ENCODE results near the gene SPACA9. TPM values are rescaled to one million over a fixed set of nuclear protein-coding genes. Genes with fewer than 3 reads are reported as not detected.

Gene SPACA9
- total and polyA plus RNA-seq, 9 donors, result 1.7 to 4.0 (median 2.4) TPM

GRCh38 chr9:132877824-132878694, 639 bp upstream of the SPACA9 start, which contains the start of gene AK8:
Gene AK8 (minus strand): TSS chr9:132878284. CDS start chr9:132878255, 29 bp downstream.
- under 1% methylated on average over 83 of the region's 89 CpGs for WGBS (ENCODE audit: insufficient coverage)
- DNase-seq, result peak; percentile 89
- Histone ChIP-seq H3K36me3 (ENCODE audit: control insufficient read depth, insufficient read depth, low read length) (no peaks in the 10 kb centered on the region), H3K4me1 (ENCODE audit: control insufficient read depth, insufficient read depth, low read length) (peaks cover 12% of the 10 kb centered on the region), H3K4me3 (ENCODE audit: low read length) (peak within 1 kb of the TSS; percentile 86), H3K27me3 (ENCODE audit: control insufficient read depth, insufficient read depth, low read length) (no peaks in the 10 kb centered on the region), H3K9me3 (replicated peaks; ENCODE audit: control insufficient read depth, low read depth, low read length) (no peaks in the 10 kb centered on the region), H3K27ac (ENCODE audit: low read length) (peak within 1 kb of the TSS; percentile 89)

- H3K27me3 ChIP-seq (ENCODE audit: control insufficient read depth, insufficient read depth, low read length), result no peaks in the 10 kb centered on the region
- H3K4me1 ChIP-seq (ENCODE audit: control insufficient read depth, insufficient read depth, low read length), result peaks cover 12% of the 10 kb centered on the region
- WGBS (ENCODE audit: insufficient coverage), result 86% methylated on average over 3 of the region's 6 CpGs
- peak overlapping the region; percentile 89 for H3K27ac ChIP-seq (ENCODE audit: low read length)
- peak overlapping the region; percentile 86 for H3K4me3 ChIP-seq (ENCODE audit: low read length)
- H3K9me3 ChIP-seq (replicated peaks; ENCODE audit: control insufficient read depth, low read depth, low read length), result no peaks in the 10 kb centered on the region
- no peaks in the 10 kb centered on the region for H3K36me3 ChIP-seq (ENCODE audit: control insufficient read depth, insufficient read depth, low read length)
- no peak for DNase-seq
Measured at GRCh38 chr9:132879457-132880323, 992 bp downstream of the SPACA9 start.

GRCh38 chr9:132880324-132880661, 1.6 kb downstream of the SPACA9 start:
- Histone ChIP-seq H3K27ac (ENCODE audit: low read length) (no peak overlapping the region), H3K9me3 (replicated peaks; ENCODE audit: control insufficient read depth, low read depth, low read length) (no peaks in the 10 kb centered on the region), H3K4me1 (ENCODE audit: control insufficient read depth, insufficient read depth, low read length) (peaks cover 12% of the 10 kb centered on the region), H3K27me3 (ENCODE audit: control insufficient read depth, insufficient read depth, low read length) (no peaks in the 10 kb centered on the region), H3K36me3 (ENCODE audit: control insufficient read depth, insufficient read depth, low read length) (no peaks in the 10 kb centered on the region), H3K4me3 (ENCODE audit: low read length) (no peak overlapping the region)
- no peak for DNase-seq
- WGBS (ENCODE audit: insufficient coverage), result 72% methylated on average over 6 of the region's 7 CpGs

DNA sequence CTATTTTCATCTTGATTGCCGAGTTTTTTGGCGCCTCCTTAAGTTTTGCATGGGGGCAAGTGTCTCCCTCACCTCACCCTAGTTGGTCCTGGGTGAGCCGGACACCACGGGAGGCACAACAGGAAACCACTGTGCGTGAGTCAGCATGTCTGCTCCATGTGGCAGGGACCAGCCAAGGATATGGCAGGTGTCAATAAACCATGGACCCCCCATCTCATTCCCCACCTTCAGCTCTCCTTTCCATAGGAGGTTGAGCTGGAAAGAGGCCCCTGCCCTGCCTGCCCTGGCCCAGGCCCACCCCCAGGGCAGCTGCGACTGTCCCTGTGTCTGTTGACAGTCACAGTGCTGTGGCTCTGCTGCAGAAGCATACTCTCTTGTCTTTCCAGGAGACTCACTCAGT, 3.1 kb downstream of the SPACA9 start:
- Histone ChIP-seq H3K4me3 (ENCODE audit: low read length) (no peak overlapping the region), H3K27me3 (ENCODE audit: control insufficient read depth, insufficient read depth, low read length) (no peaks in the 10 kb centered on the region), H3K9me3 (replicated peaks; ENCODE audit: control insufficient read depth, low read depth, low read length) (no peaks in the 10 kb centered on the region), H3K36me3 (ENCODE audit: control insufficient read depth, insufficient read depth, low read length) (no peaks in the 10 kb centered on the region), H3K27ac (ENCODE audit: low read length) (no peak overlapping the region), H3K4me1 (ENCODE audit: control insufficient read depth, insufficient read depth, low read length) (peaks cover 12% of the 10 kb centered on the region)
- no peak for DNase-seq
- WGBS (ENCODE audit: insufficient coverage), result 77% methylated on average over 5 of the region's 6 CpGs

GRCh38 chr9:132882616-132883015, 3.9 kb downstream of the SPACA9 start:
- DNase-seq, result no peak
- WGBS (ENCODE audit: insufficient coverage), result 42% methylated on average over 1 of the region's 6 CpGs
- H3K4me3 ChIP-seq (ENCODE audit: low read length), result no peak overlapping the region

GRCh38 chr9:132883349-132884294, 4.9 kb downstream of the SPACA9 start:
- no peak overlapping the region for H3K27ac ChIP-seq (ENCODE audit: low read length)
- H3K9me3 ChIP-seq (replicated peaks; ENCODE audit: control insufficient read depth, low read depth, low read length), result no peaks in the 10 kb centered on the region
- H3K4me3 ChIP-seq (ENCODE audit: low read length), result no peak overlapping the region
- H3K27me3 ChIP-seq (ENCODE audit: control insufficient read depth, insufficient read depth, low read length), result no peaks in the 10 kb centered on the region
- peaks cover 4% of the 10 kb centered on the region for H3K4me1 ChIP-seq (ENCODE audit: control insufficient read depth, insufficient read depth, low read length)
- H3K36me3 ChIP-seq (ENCODE audit: control insufficient read depth, insufficient read depth, low read length), result no peaks in the 10 kb centered on the region
- 88% methylated on average over 16 of the region's 27 CpGs for WGBS (ENCODE audit: insufficient coverage)
- no peak for DNase-seq

More at GRCh38 chr9:132882616-132883015, 3.9 kb downstream of the SPACA9 start:
- peaks cover 9% of the 10 kb centered on the region for H3K4me1 ChIP-seq (ENCODE audit: control insufficient read depth, insufficient read depth, low read length)
- H3K27me3 ChIP-seq (ENCODE audit: control insufficient read depth, insufficient read depth, low read length), result no peaks in the 10 kb centered on the region
- no peak overlapping the region for H3K27ac ChIP-seq (ENCODE audit: low read length)
- no peaks in the 10 kb centered on the region for H3K36me3 ChIP-seq (ENCODE audit: control insufficient read depth, insufficient read depth, low read length)
- no peaks in the 10 kb centered on the region for H3K9me3 ChIP-seq (replicated peaks; ENCODE audit: control insufficient read depth, low read depth, low read length)

- Histone ChIP-seq H3K9me3 (replicated peaks; ENCODE audit: control insufficient read depth, low read depth, low read length) (no peaks in the 10 kb centered on the region), H3K36me3 (ENCODE audit: control insufficient read depth, insufficient read depth, low read length) (peaks cover 3% of the 10 kb centered on the region), H3K4me3 (ENCODE audit: low read length) (no peak overlapping the region), H3K27me3 (ENCODE audit: control insufficient read depth, insufficient read depth, low read length) (no peaks in the 10 kb centered on the region), H3K27ac (ENCODE audit: low read length) (no peak overlapping the region), H3K4me1 (ENCODE audit: control insufficient read depth, insufficient read depth, low read length) (no peaks in the 10 kb centered on the region)
- 44% methylated on average over 4 of the region's 9 CpGs for WGBS (ENCODE audit: insufficient coverage)
- DNase-seq, result no peak
Measured at GRCh38 chr9:132885720-132886333, 7.1 kb downstream of the SPACA9 start.

- Histone ChIP-seq H3K36me3 (ENCODE audit: control insufficient read depth, insufficient read depth, low read length) (peaks cover 3% of the 10 kb centered on the region), H3K27me3 (ENCODE audit: control insufficient read depth, insufficient read depth, low read length) (no peaks in the 10 kb centered on the region), H3K4me3 (ENCODE audit: low read length) (no peak overlapping the region), H3K27ac (ENCODE audit: low read length) (no peak overlapping the region), H3K9me3 (replicated peaks; ENCODE audit: control insufficient read depth, low read depth, low read length) (no peaks in the 10 kb centered on the region), H3K4me1 (ENCODE audit: control insufficient read depth, insufficient read depth, low read length) (no peaks in the 10 kb centered on the region)
- 75% methylated on average over 1 of the region's 6 CpGs for WGBS (ENCODE audit: insufficient coverage)
- no peak for DNase-seq
Measured at GRCh38 chr9:132886334-132886725, 7.6 kb downstream of the SPACA9 start.
